Progenitor cell of endocrine pancreas (in vitro differentiated cells): ENCODE measurements around the gene CCDC148. TPM values are rescaled to one million over a fixed set of nuclear protein-coding genes. Genes with fewer than 3 reads are reported as not detected.
"Not testable (repeated sequence)": the region's sequence is repeated elsewhere in the genome, so short reads cannot be mapped to it uniquely, and the experiment has no call there.

Source experiments
- DNase-seq: peaks from one replicate; pipeline ENCODE4 v3.0.0; 2021; ENCODE audit warnings: low spot score; ENCODE audit not compliant: unreplicated experiment
- H3K27ac Mint-ChIP-seq: 2 replicates; pipeline ENCODE4 v1.8.0; 2021; ENCODE audit warnings: mild to moderate bottlenecking, moderate library complexity, mixed read lengths
- H3K27me3 Mint-ChIP-seq: 2 replicates; pipeline ENCODE4 v1.8.0; 2021; ENCODE audit warnings: mixed read lengths
- H3K36me3 Mint-ChIP-seq: 2 replicates; pipeline ENCODE4 v1.8.0; 2022; ENCODE audit warnings: mixed read lengths; ENCODE audit not compliant: insufficient read depth
- H3K4me1 Mint-ChIP-seq: 2 replicates; pipeline ENCODE4 v1.8.0; 2021; ENCODE audit warnings: low read depth, mixed read lengths
- H3K4me3 Mint-ChIP-seq: 2 replicates; pipeline ENCODE4 v1.8.0; 2021; ENCODE audit warnings: low read depth, mild to moderate bottlenecking, moderate library complexity, mixed read lengths
- H3K9me3 Mint-ChIP-seq: 2 replicates; pipeline ENCODE4 v1.8.0; 2021; ENCODE audit warnings: low read depth, mixed read lengths
- total RNA-seq: library from RNA; stranded (reverse); gene quantifications from 2 replicates; pipeline ENCODE4 v1.2.1, GENCODE V29; 2021
- TF ChIP-seq, protein P1 (sequence below): fragments of 200-600 bp; sonication (generic); IDR thresholded peaks from one replicate; pipeline ENCODE4 v1.5.0; 2021; ENCODE audit warnings: antibody characterized with exemption, mild to moderate bottlenecking; ENCODE audit not compliant: unreplicated experiment

Gene CCDC148
- total RNA-seq, 1 donor from 2014 or later: 3.9 TPM

GRCh38 chr2:158443606-158444005 is 12.9 kb downstream of the CCDC148 start:
- no peak overlapping the region for H3K27ac Mint-ChIP-seq
- no peak overlapping the region for H3K4me3 Mint-ChIP-seq
- peaks cover 9% of the 10 kb centered on the region for H3K9me3 Mint-ChIP-seq
- no peaks in the 10 kb centered on the region for H3K27me3 Mint-ChIP-seq
- no peaks in the 10 kb centered on the region for H3K4me1 Mint-ChIP-seq
- peaks cover 2% of the 10 kb centered on the region for H3K36me3 Mint-ChIP-seq
- TF ChIP-seq, protein P1, sequence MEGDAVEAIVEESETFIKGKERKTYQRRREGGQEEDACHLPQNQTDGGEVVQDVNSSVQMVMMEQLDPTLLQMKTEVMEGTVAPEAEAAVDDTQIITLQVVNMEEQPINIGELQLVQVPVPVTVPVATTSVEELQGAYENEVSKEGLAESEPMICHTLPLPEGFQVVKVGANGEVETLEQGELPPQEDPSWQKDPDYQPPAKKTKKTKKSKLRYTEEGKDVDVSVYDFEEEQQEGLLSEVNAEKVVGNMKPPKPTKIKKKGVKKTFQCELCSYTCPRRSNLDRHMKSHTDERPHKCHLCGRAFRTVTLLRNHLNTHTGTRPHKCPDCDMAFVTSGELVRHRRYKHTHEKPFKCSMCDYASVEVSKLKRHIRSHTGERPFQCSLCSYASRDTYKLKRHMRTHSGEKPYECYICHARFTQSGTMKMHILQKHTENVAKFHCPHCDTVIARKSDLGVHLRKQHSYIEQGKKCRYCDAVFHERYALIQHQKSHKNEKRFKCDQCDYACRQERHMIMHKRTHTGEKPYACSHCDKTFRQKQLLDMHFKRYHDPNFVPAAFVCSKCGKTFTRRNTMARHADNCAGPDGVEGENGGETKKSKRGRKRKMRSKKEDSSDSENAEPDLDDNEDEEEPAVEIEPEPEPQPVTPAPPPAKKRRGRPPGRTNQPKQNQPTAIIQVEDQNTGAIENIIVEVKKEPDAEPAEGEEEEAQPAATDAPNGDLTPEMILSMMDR: no peak
- no peak for DNase-seq

DNA sequence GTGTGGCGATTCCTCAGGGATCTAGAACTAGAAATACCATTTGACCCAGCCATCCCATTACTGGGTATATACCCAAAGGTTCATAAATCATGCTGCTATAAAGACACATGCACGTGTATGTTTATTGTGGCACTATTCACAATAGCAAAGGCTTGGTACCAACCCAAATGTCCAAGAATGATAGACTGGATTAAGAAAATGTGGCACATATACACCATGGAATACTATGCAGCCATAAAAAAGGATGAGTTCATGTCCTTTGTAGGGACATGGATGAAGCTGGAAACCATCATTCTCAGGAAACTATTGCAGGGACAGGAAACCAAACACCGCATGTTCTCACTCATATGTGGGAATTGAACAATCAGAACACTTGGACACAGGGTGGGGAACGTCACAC is 17.5 kb downstream of the CCDC148 start:
- H3K36me3 Mint-ChIP-seq, H3K4me3 Mint-ChIP-seq, H3K4me1 Mint-ChIP-seq, H3K27ac Mint-ChIP-seq, DNase-seq, H3K27me3 Mint-ChIP-seq: not testable (repeated sequence)
- H3K9me3 Mint-ChIP-seq: peaks cover 29% of the 10 kb centered on the region

GRCh38 chr2:158433716-158434115 is 22.8 kb downstream of the CCDC148 start:
- H3K4me3 Mint-ChIP-seq, DNase-seq, H3K36me3 Mint-ChIP-seq, H3K27ac Mint-ChIP-seq, H3K27me3 Mint-ChIP-seq, H3K4me1 Mint-ChIP-seq: not testable (repeated sequence)
- H3K9me3 Mint-ChIP-seq: peaks cover 24% of the 10 kb centered on the region

- H3K27me3 Mint-ChIP-seq: no peaks in the 10 kb centered on the region
- no peaks in the 10 kb centered on the region for H3K4me1 Mint-ChIP-seq
- DNase-seq: no peak
- no peaks in the 10 kb centered on the region for H3K36me3 Mint-ChIP-seq
- H3K9me3 Mint-ChIP-seq: peaks cover 28% of the 10 kb centered on the region
- no peak overlapping the region for H3K27ac Mint-ChIP-seq
- no peak overlapping the region for H3K4me3 Mint-ChIP-seq
- TF ChIP-seq, protein P1: no peak
These were observed 24.4 kb downstream of the CCDC148 start for GRCh38 chr2:158432117-158432516.

GRCh38 chr2:158414538-158414937 is 42.0 kb downstream of the CCDC148 start:
- TF ChIP-seq, protein P1: no peak
- peaks cover 2% of the 10 kb centered on the region for H3K4me1 Mint-ChIP-seq
- no peaks in the 10 kb centered on the region for H3K27me3 Mint-ChIP-seq
- H3K27ac Mint-ChIP-seq: no peak overlapping the region
- peaks cover 2% of the 10 kb centered on the region for H3K36me3 Mint-ChIP-seq
- peaks cover 27% of the 10 kb centered on the region for H3K9me3 Mint-ChIP-seq
- no peak overlapping the region for H3K4me3 Mint-ChIP-seq
- no peak for DNase-seq

GRCh38 chr2:158413581-158413980 is 43.0 kb downstream of the CCDC148 start:
- H3K4me1 Mint-ChIP-seq: peaks cover 2% of the 10 kb centered on the region
- TF ChIP-seq, protein P1: no peak
- H3K27ac Mint-ChIP-seq: no peak overlapping the region
- DNase-seq: no peak
- H3K4me3 Mint-ChIP-seq: no peak overlapping the region
- H3K9me3 Mint-ChIP-seq: peaks cover 28% of the 10 kb centered on the region
- no peaks in the 10 kb centered on the region for H3K27me3 Mint-ChIP-seq
- peaks cover 2% of the 10 kb centered on the region for H3K36me3 Mint-ChIP-seq
